ENCODE measurements around the gene IHH.

The IHH gene

GRCh38 chr2:219026946-219027345 is 33.8 kb downstream of the IHH start:
- POLR2A ChIA-PET = no interaction called here

GRCh38 chr2:219025637-219026585 is 34.8 kb downstream of the IHH start:
- TF ChIP-seq CTCF (IDR thresholded peaks at IDR 0.05; ENCODE audit: insufficient read depth, low read length, missing control alignments) = no peak
- CTCF ChIA-PET = interaction anchor here (1.1 to 11.4 kb wide), 12 partner anchors 9 to 274 kb away, joined by 3 to 366 read pairs (median 6); partner anchors contain the start of genes CFAP65 and NHEJ1
- no peak for DNase-seq (ENCODE audit: low read depth, low spot score)
- POLR2A ChIA-PET = no interaction called here
- H3K4me3 ChIP-seq (ENCODE audit: low read depth, low read length) = no peak overlapping the region

More at GRCh38 chr2:219026946-219027345, 33.8 kb downstream of the IHH start:
- no peak overlapping the region for H3K4me3 ChIP-seq (ENCODE audit: low read depth, low read length)
- CTCF ChIA-PET = interaction anchor here (0.9 to 11.4 kb wide), 19 partner anchors 10 to 273 kb away, joined by 3 to 366 read pairs (median 5); partner anchors contain the start of genes CFAP65 and NHEJ1
- DNase-seq (ENCODE audit: low read depth, low spot score) = no peak
- TF ChIP-seq CTCF (IDR thresholded peaks at IDR 0.05; ENCODE audit: insufficient read depth, low read length, missing control alignments) = no peak

DNA sequence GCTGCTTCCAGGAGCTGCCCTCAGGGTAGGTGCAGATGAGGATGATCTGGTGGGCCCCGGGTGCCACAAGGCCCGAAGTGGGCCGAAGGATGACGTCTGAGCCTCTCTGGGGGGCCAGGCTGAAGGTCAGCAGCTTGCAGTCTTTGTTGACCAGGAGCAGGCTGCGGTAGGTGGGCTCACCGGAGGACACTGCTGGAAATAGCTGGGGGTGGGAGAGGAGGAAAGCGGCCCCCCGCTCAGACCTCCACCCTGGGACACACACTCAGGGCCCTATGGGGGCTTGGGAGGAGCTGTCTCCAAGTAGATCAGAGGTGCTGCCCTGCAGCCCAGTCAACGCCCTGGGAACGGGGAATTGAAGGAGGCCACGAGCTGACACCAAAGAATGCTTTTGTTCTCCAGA is 36.7 kb downstream of the IHH start:
- H3K4me3 ChIP-seq (ENCODE audit: low read depth, low read length) = no peak overlapping the region
- no peak for TF ChIP-seq CTCF (IDR thresholded peaks at IDR 0.05; ENCODE audit: insufficient read depth, low read length, missing control alignments)
- ChIA-PET POLR2A (no interaction called here), CTCF (interaction anchor here (1.2 to 11.4 kb wide), 7 partner anchors 16 to 149 kb away, joined by 3 to 366 read pairs (median 3); partner anchors contain the start of genes CFAP65 and NHEJ1)
- no peak for DNase-seq (ENCODE audit: low read depth, low spot score)

DNA sequence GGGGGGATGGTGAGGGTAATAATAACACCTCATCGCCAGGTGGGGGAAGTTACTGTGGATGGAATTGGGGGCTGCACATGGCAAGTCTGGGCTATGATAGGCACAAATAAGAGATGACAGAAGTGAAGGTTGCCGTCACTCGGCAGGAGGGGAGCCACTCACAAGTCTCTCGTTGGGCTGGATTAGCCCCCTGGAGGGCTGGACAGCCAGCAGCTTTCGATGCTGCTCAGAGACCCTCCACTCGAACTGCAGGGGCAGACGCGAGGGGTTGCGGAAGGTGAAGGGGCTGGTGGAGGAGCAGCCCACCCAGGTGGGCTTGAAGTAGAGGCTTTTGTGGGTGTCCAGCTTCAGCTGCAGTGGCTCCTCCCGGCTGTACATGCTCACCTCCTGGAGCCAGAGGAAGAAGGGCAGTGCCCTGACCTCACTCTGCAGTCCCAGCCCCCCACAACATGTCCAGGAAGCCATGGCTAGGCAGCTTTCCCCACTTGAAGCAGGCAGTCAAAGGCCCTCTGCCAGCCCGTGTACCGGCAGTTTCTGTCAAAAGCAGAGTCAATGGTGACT is 37.6 kb downstream of the IHH start:
- H3K4me3 ChIP-seq (ENCODE audit: low read depth, low read length) = no peak overlapping the region
- ChIA-PET CTCF (interaction anchor here (11.4 kb wide), 1 partner anchor 133 kb away, joined by 366 read pairs; the partner anchor contains the start of gene NHEJ1), POLR2A (no interaction called here)
- DNase-seq (ENCODE audit: low read depth, low spot score) = no peak
- no peak for TF ChIP-seq CTCF (IDR thresholded peaks at IDR 0.05; ENCODE audit: insufficient read depth, low read length, missing control alignments)

GRCh38 chr2:219022616-219023015 is 38.1 kb downstream of the IHH start:
- no peak for TF ChIP-seq CTCF (IDR thresholded peaks at IDR 0.05; ENCODE audit: insufficient read depth, low read length, missing control alignments)
- no peak overlapping the region for H3K4me3 ChIP-seq (ENCODE audit: low read depth, low read length)
- CTCF ChIA-PET = no interaction called here
- no peak for DNase-seq (ENCODE audit: low read depth, low spot score)
- POLR2A ChIA-PET = no interaction called here

GRCh38 chr2:219022041-219022440 is 38.7 kb downstream of the IHH start:
- no peak overlapping the region for H3K4me3 ChIP-seq (ENCODE audit: low read depth, low read length)
- CTCF ChIA-PET = interaction anchor here (0.8 to 4.0 kb wide), 4 partner anchors 8 to 132 kb away, joined by 3 to 41 read pairs (median 8); no protein-coding TSS in a partner anchor
- POLR2A ChIA-PET = no interaction called here
- no peak for TF ChIP-seq CTCF (IDR thresholded peaks at IDR 0.05; ENCODE audit: insufficient read depth, low read length, missing control alignments)
- no peak for DNase-seq (ENCODE audit: low read depth, low spot score)
